Common myeloid progenitor, CD34-positive (primary cell): ENCODE data around the gene PSMG4.
A peak's percentile ranks its signal among the peaks of the same experiment; 100 is the strongest.

Experiments
- CTCF ChIA-PET: fragments of 350-600 bp; sonication (Branson Sonifier 250); formaldehyde crosslinking; loops from one replicate; lab custom pipeline; 2021; ENCODE audit warnings: antibody characterized with exemption; lab: Charles Lee
- POLR2A ChIA-PET: fragments of 350-600 bp; sonication (Branson Sonifier 250); formaldehyde crosslinking; loops from one replicate; lab custom pipeline; 2021; ENCODE audit warnings: antibody characterized with exemption; lab: Charles Lee
- DNase-seq, 3 donors: peaks; one replicate each; pipeline versions ENCODE4 v3.0.0 to v3.0.0-alpha.2; 2013
- H3K27ac ChIP-seq, 2 experiments: 1 replicate in 1 of 2; 2 replicates in 1 of 2; pipeline ENCODE4 v1.7.0; 2013; ENCODE audit warnings: inconsistent platforms in 2 of 2, low read length in 2 of 2, mild to moderate bottlenecking in 2 of 2, low read depth in 1 of 2, moderate library complexity in 1 of 2; ENCODE audit not compliant: severe bottlenecking in 2 of 2, insufficient read depth in 1 of 2, poor library complexity in 1 of 2
- H3K27me3 ChIP-seq, 5 experiments: replicated peaks in 2 of 5; 1 replicate in 3 of 5; 2 replicates in 2 of 5; pipeline versions ENCODE4 v1.6.1 to v1.7.0; 2013; ENCODE audit warnings: low read length in 4 of 5, mild to moderate bottlenecking in 2 of 5, moderate library complexity in 2 of 5, inconsistent platforms in 1 of 5; ENCODE audit not compliant: insufficient read depth in 5 of 5, control insufficient read depth in 4 of 5
- H3K36me3 ChIP-seq, 4 experiments: 1 replicate in 2 of 4; 2 replicates in 2 of 4; pipeline versions ENCODE4 v1.6.1 to v1.7.0; 2013; ENCODE audit warnings: low read length in 3 of 4, control low read depth in 1 of 4, mild to moderate bottlenecking in 1 of 4; ENCODE audit not compliant: control insufficient read depth in 4 of 4, insufficient read depth in 4 of 4
- H3K4me1 ChIP-seq, 4 experiments: 1 replicate in 3 of 4; 2 replicates in 1 of 4; pipeline versions ENCODE4 v1.6.1 to v1.7.1; 2013; ENCODE audit warnings: low read length in 3 of 4, mild to moderate bottlenecking in 3 of 4, control low read depth in 1 of 4, inconsistent platforms in 1 of 4, moderate library complexity in 1 of 4; ENCODE audit not compliant: control insufficient read depth in 4 of 4, insufficient read depth in 4 of 4; ENCODE audit errors: control extremely low read depth in 1 of 4
- H3K4me3 ChIP-seq, 7 experiments: 1 replicate in 4 of 7; 2 replicates in 3 of 7; pipeline versions ENCODE4 v1.5.1 to v1.7.0; 2013; ENCODE audit warnings: mild to moderate bottlenecking in 7 of 7, low read length in 6 of 7, moderate library complexity in 6 of 7, inconsistent platforms in 2 of 7, low read depth in 2 of 7, control low read depth in 1 of 7; ENCODE audit not compliant: insufficient read depth in 4 of 7, control insufficient read depth in 1 of 7; ENCODE audit errors: extremely low read depth in 1 of 7
- H3K9me3 ChIP-seq, 5 experiments: 1 replicate in 4 of 5; 2 replicates in 1 of 5; pipeline versions ENCODE4 v1.6.1 to v1.7.1; 2013; ENCODE audit warnings: low read length in 4 of 5, mild to moderate bottlenecking in 2 of 5, inconsistent platforms in 1 of 5, low read depth in 1 of 5, moderate library complexity in 1 of 5; ENCODE audit not compliant: control insufficient read depth in 4 of 5, insufficient read depth in 2 of 5; ENCODE audit errors: control extremely low read depth in 1 of 5
- WGBS: methylation state at CpG from one replicate; pipeline ENCODE4 v1.1.5; 2013; ENCODE audit not compliant: insufficient coverage; 5-methylcytosine and 5-hydroxymethylcytosine counted together

Gene PSMG4

DNA sequence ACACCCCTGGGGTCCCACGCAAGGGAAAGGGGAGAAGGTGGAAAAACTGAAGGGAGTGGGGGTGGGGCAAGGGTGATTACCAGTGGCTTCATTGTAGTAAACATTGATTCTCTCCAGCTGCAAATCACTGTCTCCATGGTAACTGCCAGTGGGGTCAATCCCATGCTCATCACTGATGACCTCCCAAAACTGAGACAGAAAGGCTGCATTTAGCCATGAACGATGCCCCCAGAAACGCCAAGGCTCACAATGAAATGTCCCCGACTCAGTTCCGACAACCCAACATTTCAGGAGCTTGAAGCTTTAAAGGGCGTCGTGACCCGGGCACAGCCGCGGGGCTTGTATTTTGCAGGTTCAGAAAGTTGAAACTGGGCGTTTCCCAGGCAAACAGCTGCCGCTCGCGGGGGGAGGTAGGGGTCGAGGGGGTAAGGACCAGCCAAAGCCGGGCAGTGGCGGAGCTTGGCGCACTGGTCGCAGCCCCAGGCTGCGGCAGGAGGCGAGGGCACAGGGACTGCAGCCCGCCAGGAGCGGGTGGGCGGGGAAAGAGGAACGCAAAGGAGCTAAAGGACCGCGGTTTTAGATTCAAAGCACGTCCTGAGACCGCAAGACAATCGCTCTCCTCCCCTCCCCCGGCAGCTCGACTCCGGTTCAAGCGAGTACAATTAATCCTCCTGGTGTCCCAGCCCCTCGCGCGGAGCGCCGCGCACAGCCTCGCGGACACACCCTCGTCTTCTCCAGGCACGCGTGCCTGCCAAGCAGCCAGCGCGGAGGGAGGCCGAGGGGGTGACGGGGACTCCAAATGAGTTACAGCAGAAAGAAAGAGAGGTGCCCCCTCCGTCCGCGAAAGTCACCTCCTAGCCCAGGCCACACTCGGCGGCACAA is 32.0 kb upstream of the PSMG4 start:
- POLR2A ChIA-PET, result no interaction called here
- CTCF ChIA-PET, result interaction anchor here (1.2 kb wide), 1 partner anchor 12 kb away, joined by 3 read pairs; no protein-coding TSS in a partner anchor
- 1% methylated on average over 52 of the region's 54 CpGs for WGBS
- H3K36me3 ChIP-seq, result no peaks in the 10 kb centered on the region
- H3K4me1 ChIP-seq, result peaks cover 0 to 43% (median 36%) of the 10 kb centered on the region in 4 experiments
- peak overlapping the region in 5 of 7 experiments; percentile 23 to 64 (median 37) for H3K4me3 ChIP-seq
- peaks cover 14 to 82% (median 38%) of the 10 kb centered on the region in 5 experiments for H3K27me3 ChIP-seq
- peaks cover 0 to 4% (median 0%) of the 10 kb centered on the region in 5 experiments for H3K9me3 ChIP-seq
- H3K27ac ChIP-seq, result no peak overlapping the region
- DNase-seq, result peak; percentile 47 to 80 (median 75)

DNA sequence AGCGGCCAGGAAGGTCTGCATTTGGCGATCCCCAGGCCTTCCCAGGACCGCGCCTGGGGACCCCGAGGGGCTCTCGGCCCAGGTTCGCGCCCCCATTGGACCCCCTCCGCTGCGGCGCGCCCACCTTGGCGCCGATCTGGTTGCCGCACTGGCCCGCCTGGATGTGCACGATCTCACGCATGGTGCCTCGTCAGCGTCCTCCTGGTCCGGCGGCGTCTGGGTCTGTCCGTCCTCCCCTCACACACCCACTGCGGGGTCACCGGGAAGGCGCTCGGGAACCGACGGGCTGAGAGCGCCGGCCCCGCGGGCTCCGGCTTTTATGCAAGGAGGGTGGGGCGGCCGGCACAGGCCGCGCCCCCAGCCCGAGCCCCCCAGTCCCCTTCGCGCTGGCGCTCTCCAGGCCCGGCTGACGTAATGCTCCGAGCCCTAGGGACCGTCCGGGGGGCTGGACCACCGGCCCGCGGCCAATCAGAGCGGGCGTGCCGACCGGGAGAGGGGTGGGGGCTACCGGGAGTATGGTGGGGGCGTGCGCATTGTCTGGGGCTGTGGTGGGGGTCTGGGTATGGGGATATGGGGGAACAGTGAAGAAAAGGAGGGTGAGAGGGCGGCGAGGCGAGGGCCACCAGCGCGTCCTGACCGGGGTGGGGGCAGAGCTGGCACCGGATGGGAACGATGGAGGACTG is 31.2 kb upstream of the PSMG4 start, which contains the start of gene TUBB2B:
TUBB2B (minus strand) TSS at position 291 of the 683 bp plus-strand sequence; CDS start at position 181, 110 bp downstream.
- H3K27ac ChIP-seq, result no peak within 1 kb of the TSS
- peak within 1 kb of the TSS in 6 of 7 experiments; percentile 23 to 64 (median 36) for H3K4me3 ChIP-seq
- peak in 1 of 3 donors; percentile 36 for DNase-seq
- H3K4me1 ChIP-seq, result peaks cover 0 to 49% (median 38%) of the 10 kb centered on the region in 4 experiments
- 0% methylated on average over 42 of the region's 66 CpGs for WGBS
- H3K27me3 ChIP-seq, result peaks cover 17 to 86% (median 44%) of the 10 kb centered on the region in 5 experiments
- CTCF ChIA-PET, result interaction anchor here (5.2 kb wide), 1 partner anchor 23 kb away, joined by 31 read pairs; no protein-coding TSS in a partner anchor
- H3K9me3 ChIP-seq, result no peaks in the 10 kb centered on the region
- H3K36me3 ChIP-seq, result no peaks in the 10 kb centered on the region
- POLR2A ChIA-PET, result no interaction called here

DNA sequence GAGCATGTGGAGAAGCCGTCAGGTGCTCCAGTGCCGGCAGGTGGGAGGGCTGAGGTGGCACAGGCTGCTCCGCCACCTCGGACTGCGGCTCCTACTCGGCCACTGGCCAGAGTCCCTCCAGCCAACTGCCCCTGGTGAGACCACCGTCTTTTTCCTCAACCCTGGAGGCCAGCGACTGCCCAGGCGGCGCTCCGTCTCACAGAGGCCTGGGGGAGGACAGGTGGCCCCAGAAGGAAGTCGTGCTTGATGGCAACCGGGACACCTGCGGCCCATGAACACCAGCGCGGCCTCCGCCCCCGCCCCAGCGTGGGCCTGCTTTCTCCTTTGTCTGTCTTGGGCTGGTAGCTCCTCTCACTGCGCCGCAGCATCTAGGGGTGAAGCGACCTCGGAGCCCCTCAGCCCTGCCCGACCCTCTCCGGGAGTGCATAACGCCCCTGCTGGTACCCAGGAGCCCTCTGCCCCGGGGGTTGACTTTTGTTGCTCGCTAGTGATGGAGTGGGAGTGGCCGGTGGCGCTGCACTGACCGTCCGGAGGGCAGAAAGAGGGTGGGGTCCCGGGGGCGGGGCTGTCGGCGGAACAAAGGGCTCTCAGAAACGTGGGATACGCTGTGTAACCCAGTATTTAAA is 30.6 kb upstream of the PSMG4 start:
- H3K27me3 ChIP-seq, result peaks cover 17 to 89% (median 49%) of the 10 kb centered on the region in 5 experiments
- DNase-seq, result peak in 2 of 3 donors; percentile 41 to 64
- POLR2A ChIA-PET, result no interaction called here
- H3K36me3 ChIP-seq, result no peaks in the 10 kb centered on the region
- H3K27ac ChIP-seq, result no peak overlapping the region
- peaks cover 0 to 49% (median 38%) of the 10 kb centered on the region in 4 experiments for H3K4me1 ChIP-seq
- no peaks in the 10 kb centered on the region for H3K9me3 ChIP-seq
- CTCF ChIA-PET, result interaction anchor here (5.2 kb wide), 1 partner anchor 22 kb away, joined by 31 read pairs; no protein-coding TSS in a partner anchor
- whole genome bisulfite sequencing, result 3% methylated on average over 24 of the region's 38 CpGs
- peak overlapping the region in 4 of 7 experiments; percentile 3 to 32 (median 20) for H3K4me3 ChIP-seq

DNA sequence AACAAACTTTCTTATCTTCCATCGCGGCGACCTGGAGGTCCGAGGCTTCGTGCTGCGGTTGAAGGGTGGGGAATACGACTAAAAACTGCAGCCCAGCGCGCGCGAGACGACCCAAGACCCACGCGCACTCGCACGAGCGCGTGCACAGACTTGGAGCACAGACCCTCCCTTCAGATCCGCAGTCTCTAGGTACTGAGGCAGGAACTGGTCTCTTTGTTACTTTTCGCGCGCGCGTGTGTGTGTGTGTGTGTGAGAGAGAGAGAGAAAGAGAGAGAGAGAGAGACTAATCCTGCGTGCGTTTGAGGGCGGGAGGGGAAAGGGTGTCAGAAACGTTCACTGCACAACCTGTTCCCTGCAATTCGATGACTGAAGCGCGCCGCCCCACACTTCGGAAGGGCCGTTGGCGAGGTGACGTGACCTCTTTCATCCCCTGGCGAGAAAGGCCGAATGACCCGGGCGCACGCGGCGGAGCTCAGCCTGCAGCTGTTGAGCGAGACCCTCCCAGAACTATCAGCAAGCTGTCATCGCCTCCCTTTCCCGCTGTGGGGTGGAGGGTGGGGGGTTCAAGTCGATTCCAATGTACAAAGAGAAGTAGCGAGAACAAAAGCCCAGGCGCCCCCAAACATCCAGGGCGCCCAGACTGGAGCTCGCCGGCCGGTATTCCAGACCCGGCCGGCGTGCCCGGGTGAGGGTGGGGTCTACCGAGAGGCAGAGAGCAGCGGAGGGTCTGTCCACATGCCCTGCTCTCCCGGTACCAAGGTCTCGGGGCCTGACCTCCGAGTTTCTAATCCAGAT is 29.8 kb upstream of the PSMG4 start:
- POLR2A ChIA-PET, result no interaction called here

DNA sequence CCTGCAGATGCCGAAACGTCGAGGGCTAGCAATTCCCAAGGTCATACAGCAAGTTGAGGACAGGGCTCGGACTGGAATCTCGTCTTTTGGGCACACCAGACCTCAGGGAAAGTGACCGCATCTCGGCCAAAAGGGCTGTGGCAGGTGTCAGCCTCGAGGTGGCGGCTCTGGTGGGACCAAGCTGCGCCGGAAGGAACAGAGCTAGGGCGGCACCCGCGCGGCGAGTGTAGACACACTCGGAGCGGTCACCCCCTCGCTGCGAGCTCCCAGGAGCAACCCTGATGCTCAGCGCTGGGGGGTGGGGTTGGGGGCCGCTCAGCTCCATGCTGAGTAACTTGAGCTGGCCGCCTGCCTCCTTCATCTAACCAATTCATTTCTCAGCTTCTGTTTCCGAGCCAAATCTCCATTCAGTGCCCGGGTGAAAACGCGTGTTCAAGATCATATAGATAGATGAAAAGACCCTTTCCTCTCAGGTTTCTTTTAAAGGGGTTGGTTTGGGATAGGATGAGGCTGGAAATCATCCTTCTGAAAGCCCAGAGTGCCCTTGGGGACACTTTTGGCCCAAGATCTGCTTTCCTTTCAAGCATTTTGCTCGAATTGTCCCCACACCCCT is 29.1 kb upstream of the PSMG4 start:
- ChIA-PET CTCF (interaction anchor here (0.8 to 5.2 kb wide), 5 partner anchors 11 to 225 kb away, joined by 3 to 31 read pairs (median 3); no protein-coding TSS in a partner anchor), POLR2A (no interaction called here)
- Histone ChIP-seq H3K27ac (no peak overlapping the region), H3K27me3 (peaks cover 19 to 89% (median 56%) of the 10 kb centered on the region in 5 experiments), H3K9me3 (no peaks in the 10 kb centered on the region), H3K36me3 (no peaks in the 10 kb centered on the region), H3K4me3 (peak overlapping the region in 5 of 7 experiments; percentile 11 to 48 (median 15)), H3K4me1 (peaks cover 0 to 49% (median 38%) of the 10 kb centered on the region in 4 experiments)
- WGBS, result 3% methylated on average over 14 of the region's 28 CpGs
- peak in 2 of 3 donors; percentile 31 to 54 for DNase-seq

More for the DNA sequence above, 29.8 kb upstream of the PSMG4 start:
- Histone ChIP-seq H3K9me3 (no peaks in the 10 kb centered on the region), H3K36me3 (no peaks in the 10 kb centered on the region), H3K4me3 (peak overlapping the region in 4 of 7 experiments; percentile 24 to 52 (median 42)), H3K27me3 (peaks cover 19 to 90% (median 51%) of the 10 kb centered on the region in 5 experiments), H3K4me1 (peaks cover 0 to 49% (median 38%) of the 10 kb centered on the region in 4 experiments), H3K27ac (no peak overlapping the region)
- CTCF ChIA-PET, result interaction anchor here (0.9 to 5.2 kb wide), 3 partner anchors 11 to 226 kb away, joined by 3 to 31 read pairs (median 3); no protein-coding TSS in a partner anchor
- DNase-seq, result peak in 2 of 3 donors; percentile 56 to 69
- under 1% methylated on average over 46 of the region's 62 CpGs for WGBS
